Osteocyte (in vitro differentiated cells): ENCODE results near the gene PCNX3. TPM values are rescaled to one million over a fixed set of nuclear protein-coding genes. Genes with fewer than 3 reads are reported as not detected.

Experiments used
- DNase-seq: peaks from one replicate; pipeline ENCODE4 v3.0.0; 2021; ENCODE audit warnings: mixed read lengths; ENCODE audit not compliant: unreplicated experiment; ENCODE audit errors: extremely low spot score
- H3K27ac Mint-ChIP-seq: one replicate; pipeline ENCODE4 v1.8.0; 2021; ENCODE audit warnings: mild to moderate bottlenecking, mixed read lengths; ENCODE audit not compliant: unreplicated experiment
- H3K27me3 Mint-ChIP-seq: one replicate; pipeline ENCODE4 v1.8.0; 2021; ENCODE audit warnings: mixed read lengths; ENCODE audit not compliant: unreplicated experiment
- H3K36me3 Mint-ChIP-seq: one replicate; pipeline ENCODE4 v1.8.0; 2021; ENCODE audit warnings: mixed read lengths; ENCODE audit not compliant: unreplicated experiment
- H3K4me1 Mint-ChIP-seq: one replicate; pipeline ENCODE4 v1.8.0; 2021; ENCODE audit warnings: mixed read lengths; ENCODE audit not compliant: unreplicated experiment
- H3K4me3 Mint-ChIP-seq: one replicate; pipeline ENCODE4 v1.8.0; 2021; ENCODE audit warnings: mild to moderate bottlenecking, moderate library complexity, mixed read lengths; ENCODE audit not compliant: unreplicated experiment
- H3K9me3 Mint-ChIP-seq: one replicate; pipeline ENCODE4 v1.8.0; 2021; ENCODE audit warnings: mixed read lengths; ENCODE audit not compliant: unreplicated experiment
- total RNA-seq: library from RNA; stranded (reverse); gene quantifications from 2 replicates; pipeline ENCODE4 v1.2.1, GENCODE V29; 2021
- TF ChIP-seq, protein P1 (sequence below): fragments of 200-600 bp; sonication (generic); IDR thresholded peaks from 2 replicates; pipeline ENCODE4 v1.5.0; 2021; ENCODE audit warnings: antibody characterized with exemption, mild to moderate bottlenecking, moderate library complexity

Gene PCNX3
- total RNA-seq, 1 donor from 2014 or later = 49.8 TPM

DNA sequence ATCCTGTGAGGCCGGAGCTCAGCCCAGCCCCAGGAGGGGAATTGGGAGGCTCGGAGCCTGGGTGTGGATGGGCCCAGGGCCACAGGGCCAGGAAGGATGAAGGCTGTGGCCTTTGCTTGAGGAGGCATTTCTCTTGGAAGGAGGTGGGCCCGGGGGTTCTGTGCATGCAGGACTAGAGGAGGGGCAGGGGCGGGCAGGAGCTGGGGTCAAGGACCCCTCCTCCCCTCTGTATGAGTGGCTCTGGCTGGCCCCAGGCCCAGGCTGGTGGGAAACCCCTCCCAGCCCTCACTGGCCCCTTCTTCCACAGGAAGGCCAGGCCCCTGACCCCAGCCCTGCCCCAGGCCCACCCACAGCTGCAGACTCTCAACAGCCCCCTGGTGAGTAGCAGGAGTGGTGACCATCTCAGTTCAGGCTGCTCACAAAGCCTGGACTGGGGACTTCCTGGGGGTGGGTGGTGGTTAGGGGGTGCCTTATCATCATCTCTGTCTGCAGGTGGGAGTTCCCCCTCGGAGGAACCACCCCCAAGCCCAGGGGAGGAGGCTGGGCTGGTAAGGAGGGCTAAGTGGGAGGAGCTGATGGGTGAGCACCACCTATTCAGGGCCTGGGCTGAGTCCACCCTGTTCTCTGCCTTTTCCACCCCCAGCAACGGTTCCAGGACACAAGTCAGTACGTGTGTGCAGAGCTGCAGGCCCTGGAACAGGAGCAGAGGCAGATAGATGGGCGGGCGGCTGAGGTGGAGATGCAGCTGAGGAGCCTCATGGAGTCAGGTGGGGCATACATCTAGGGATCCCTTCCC lies 25.9 kb upstream of the PCNX3 start:
- Mint-ChIP-seq H3K4me3 (no peak overlapping the region), H3K9me3 (no peaks in the 10 kb centered on the region), H3K4me1 (peaks cover 36% of the 10 kb centered on the region), H3K27ac (no peak overlapping the region), H3K36me3 (peaks cover 10% of the 10 kb centered on the region), H3K27me3 (no peaks in the 10 kb centered on the region)
- TF ChIP-seq, protein P1, sequence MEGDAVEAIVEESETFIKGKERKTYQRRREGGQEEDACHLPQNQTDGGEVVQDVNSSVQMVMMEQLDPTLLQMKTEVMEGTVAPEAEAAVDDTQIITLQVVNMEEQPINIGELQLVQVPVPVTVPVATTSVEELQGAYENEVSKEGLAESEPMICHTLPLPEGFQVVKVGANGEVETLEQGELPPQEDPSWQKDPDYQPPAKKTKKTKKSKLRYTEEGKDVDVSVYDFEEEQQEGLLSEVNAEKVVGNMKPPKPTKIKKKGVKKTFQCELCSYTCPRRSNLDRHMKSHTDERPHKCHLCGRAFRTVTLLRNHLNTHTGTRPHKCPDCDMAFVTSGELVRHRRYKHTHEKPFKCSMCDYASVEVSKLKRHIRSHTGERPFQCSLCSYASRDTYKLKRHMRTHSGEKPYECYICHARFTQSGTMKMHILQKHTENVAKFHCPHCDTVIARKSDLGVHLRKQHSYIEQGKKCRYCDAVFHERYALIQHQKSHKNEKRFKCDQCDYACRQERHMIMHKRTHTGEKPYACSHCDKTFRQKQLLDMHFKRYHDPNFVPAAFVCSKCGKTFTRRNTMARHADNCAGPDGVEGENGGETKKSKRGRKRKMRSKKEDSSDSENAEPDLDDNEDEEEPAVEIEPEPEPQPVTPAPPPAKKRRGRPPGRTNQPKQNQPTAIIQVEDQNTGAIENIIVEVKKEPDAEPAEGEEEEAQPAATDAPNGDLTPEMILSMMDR = no peak
- DNase-seq = no peak

DNA sequence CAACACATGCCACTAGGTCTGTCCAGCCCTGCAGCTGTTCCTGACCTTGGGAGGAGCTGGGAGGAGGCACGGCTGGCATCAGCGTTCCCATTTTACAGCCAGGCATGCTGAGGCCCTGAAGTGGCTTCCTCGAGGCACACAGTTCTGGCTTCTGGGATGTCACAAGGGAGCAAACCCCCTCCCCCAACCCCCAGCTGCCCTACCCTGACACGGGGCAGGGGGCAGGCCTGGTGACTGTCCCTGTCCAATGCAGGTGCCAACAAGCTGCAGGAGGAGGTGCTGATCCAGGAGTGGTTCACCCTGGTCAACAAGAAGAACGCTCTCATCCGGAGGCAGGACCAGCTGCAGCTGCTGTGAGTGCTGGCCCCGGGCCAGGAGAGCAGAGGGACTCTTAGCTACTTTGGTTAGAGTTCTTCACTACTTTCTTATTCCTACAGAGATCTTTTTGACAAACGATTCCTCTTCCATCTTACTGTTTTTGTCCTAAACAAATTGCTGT lies 25.3 kb upstream of the PCNX3 start:
- no peak for DNase-seq
- Mint-ChIP-seq H3K9me3 (no peaks in the 10 kb centered on the region), H3K4me1 (peaks cover 39% of the 10 kb centered on the region)

DNA sequence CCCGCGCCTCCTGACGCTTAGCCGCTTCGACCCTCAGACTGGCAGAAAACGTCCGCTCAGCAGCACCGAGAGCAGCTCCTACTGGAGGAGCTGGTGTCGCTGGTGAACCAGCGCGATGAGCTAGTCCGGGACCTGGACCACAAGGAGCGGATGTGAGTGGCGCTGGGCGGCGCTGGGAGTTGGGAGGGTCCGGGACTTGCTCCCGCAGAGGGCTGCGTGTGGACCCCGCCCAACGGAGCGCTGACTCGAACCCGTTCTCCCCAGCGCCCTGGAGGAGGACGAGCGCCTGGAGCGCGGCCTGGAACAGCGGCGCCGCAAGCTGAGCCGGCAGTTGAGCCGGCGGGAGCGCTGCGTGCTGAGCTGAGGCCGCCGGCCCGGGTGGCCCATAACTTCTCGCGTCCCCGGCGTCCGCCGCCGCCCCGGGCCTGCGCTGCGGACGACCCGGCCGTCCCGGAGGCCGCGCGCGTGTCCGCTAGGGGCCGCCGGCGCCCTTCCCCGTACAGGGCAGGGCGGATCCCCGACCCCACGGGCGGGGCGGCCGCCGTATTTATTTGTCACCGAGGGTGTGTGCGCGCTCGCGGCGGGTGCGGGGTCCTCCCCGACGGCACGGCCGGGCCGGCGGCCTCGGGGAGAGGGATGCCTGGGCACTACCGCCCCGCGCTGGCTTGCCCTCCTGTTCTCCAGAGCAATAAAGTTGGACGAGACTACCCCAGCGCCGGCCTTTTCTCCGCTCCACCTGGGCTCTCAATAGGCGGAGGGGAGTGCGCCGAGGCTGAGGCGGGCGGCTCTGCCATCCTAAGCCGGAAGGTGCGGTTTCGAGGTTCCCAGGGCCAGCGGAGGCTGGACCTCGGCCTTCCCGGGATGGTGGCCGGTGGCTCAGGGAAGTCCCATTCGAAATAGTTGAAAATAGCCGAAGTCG lies 23.4 kb upstream of the PCNX3 start:
- H3K27ac Mint-ChIP-seq = no peak overlapping the region
- no peak overlapping the region for H3K4me3 Mint-ChIP-seq
- H3K36me3 Mint-ChIP-seq = peaks cover 7% of the 10 kb centered on the region
- TF ChIP-seq, protein P1 = peak; percentile 32
- peaks cover 31% of the 10 kb centered on the region for H3K4me1 Mint-ChIP-seq
- H3K27me3 Mint-ChIP-seq = no peaks in the 10 kb centered on the region
- no peak for DNase-seq
- H3K9me3 Mint-ChIP-seq = no peaks in the 10 kb centered on the region

More for the DNA sequence above, 25.3 kb upstream of the PCNX3 start:
- peaks cover 10% of the 10 kb centered on the region for H3K36me3 Mint-ChIP-seq
- no peak overlapping the region for H3K4me3 Mint-ChIP-seq
- H3K27me3 Mint-ChIP-seq = no peaks in the 10 kb centered on the region
- peak overlapping the region; percentile 4 for H3K27ac Mint-ChIP-seq
- TF ChIP-seq, protein P1 = no peak

DNA sequence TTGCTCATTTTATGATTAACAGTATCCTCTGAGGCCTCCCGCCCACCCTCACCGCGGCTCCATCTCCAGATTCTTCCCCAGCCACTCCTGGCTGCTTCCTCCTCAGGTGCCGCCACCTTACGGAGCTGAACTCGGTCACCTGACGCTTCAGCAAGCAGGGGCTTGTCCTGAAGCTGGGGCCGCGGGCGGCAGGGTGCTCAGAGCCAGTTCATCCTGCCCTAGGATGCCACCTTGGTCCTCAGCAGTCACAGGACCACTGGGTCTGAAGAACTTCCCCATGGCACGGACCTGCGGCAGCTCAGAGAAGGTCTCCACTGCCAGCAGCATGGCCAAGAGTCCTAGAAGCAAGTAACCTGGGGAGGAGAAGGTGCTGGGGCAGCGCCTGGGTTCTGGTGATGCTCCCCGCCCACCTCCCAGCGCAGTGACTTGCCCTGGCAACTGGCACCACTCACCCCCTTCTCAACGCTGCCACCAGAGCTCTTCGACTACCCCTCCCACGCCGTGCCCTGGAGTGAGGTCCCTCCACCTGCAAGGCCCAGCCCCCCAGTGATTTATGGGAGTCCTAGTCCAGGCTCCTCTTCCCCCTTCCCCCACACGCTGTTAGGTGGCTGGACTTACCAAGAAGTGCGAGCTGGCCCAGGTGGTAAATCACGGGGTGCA lies 22.6 kb upstream of the PCNX3 start:
- no peak for DNase-seq
- no peak overlapping the region for H3K4me3 Mint-ChIP-seq
- no peaks in the 10 kb centered on the region for H3K27me3 Mint-ChIP-seq
- TF ChIP-seq, protein P1 = no peak
- H3K9me3 Mint-ChIP-seq = no peaks in the 10 kb centered on the region
- H3K27ac Mint-ChIP-seq = no peak overlapping the region
- H3K36me3 Mint-ChIP-seq = peaks cover 8% of the 10 kb centered on the region
- peaks cover 24% of the 10 kb centered on the region for H3K4me1 Mint-ChIP-seq
